ENCODE data around the gene COX19. TPM values are rescaled to one million over a fixed set of nuclear protein-coding genes. Genes with fewer than 3 reads are reported as not detected.

Gene COX19
- total RNA-seq, 1 experiment from 2014 or later = 14.0 TPM

GRCh38 chr7:1009747-1010146 lies 34.4 kb upstream of the COX19 start:
- Histone ChIP-seq H3K4me1 (ENCODE audit: control insufficient read depth in 1 of 2, insufficient read depth in 2 of 2, low read length in 2 of 2) (no peaks in the 10 kb centered on the region), H3K36me3 (ENCODE audit: control insufficient read depth in 1 of 2, insufficient read depth in 2 of 2, low read length in 2 of 2) (no peaks in the 10 kb centered on the region), H2AFZ (ENCODE audit: low read depth, low read length, poor library complexity, severe bottlenecking) (no peak overlapping the region), H3K27ac (ENCODE audit: low read depth, low read length) (peak overlapping the region; percentile 6; the same call in 1 of the 2 replicates), H3K4me3 (replicated peaks in 1 of 2; ENCODE audit: low read depth in 1 of 2, low read length in 2 of 2) (no peak overlapping the region), H3K9ac (ENCODE audit: low read length) (no peak overlapping the region), H3K9me3 (ENCODE audit: control insufficient read depth in 1 of 2, insufficient read depth in 1 of 2, low read depth in 1 of 2, low read length in 2 of 2) (no peaks in the 10 kb centered on the region), H3K9me2 (ENCODE audit: insufficient read depth) (no peaks in the 10 kb centered on the region), H3K79me2 (ENCODE audit: insufficient read depth, low read length) (0 out of 2 replicates have a peak, but pooled peaks cover 5% of the 10 kb centered on the region), H3K27me3 (ENCODE audit: insufficient read depth, low read length) (no peaks in the 10 kb centered on the region), H3K4me2 (ENCODE audit: low read length) (no peak overlapping the region), H4K20me1 (ENCODE audit: insufficient read depth) (no peaks in the 10 kb centered on the region)
- DNase-seq (ENCODE audit: low read depth, low spot score) (no peak), ATAC-seq (no peak)
- TF ChIP-seq ZFX (IDR thresholded peaks at IDR 0.05) (no peak), ATF3 (IDR thresholded peaks at IDR 0.05) (no peak), CEBPB (IDR thresholded peaks at IDR 0.05; ENCODE audit: low read depth) (no peak), EZH2phosphoT487 (IDR thresholded peaks at IDR 0.05; ENCODE audit: borderline replicate concordance) (no peak), TCF7L2 (IDR thresholded peaks at IDR 0.05; ENCODE audit: borderline replicate concordance, extremely low read depth, insufficient read depth, insufficient read length) (no peak), ELF1 (IDR thresholded peaks at IDR 0.05; ENCODE audit: borderline replicate concordance, low read depth) (no peak), YY1 (IDR thresholded peaks at IDR 0.05; ENCODE audit: extremely low read depth, insufficient replicate concordance, low read depth, low read length) (no peak), RAD21 (IDR thresholded peaks at IDR 0.05; ENCODE audit: low read depth) (no peak), MAX (IDR thresholded peaks at IDR 0.05) (no peak), POLR2A (IDR thresholded peaks at IDR 0.05; ENCODE audit: borderline replicate concordance, extremely low read depth, insufficient read depth, insufficient read length) (no peak), JUND (IDR thresholded peaks at IDR 0.05) (no peak), REST (IDR thresholded peaks at IDR 0.05; ENCODE audit: low read depth) (no peak)
- no TSS peak for BruUV-seq (replicated peaks)
- ChIA-PET CTCF (no interaction called here), POLR2A (no interaction called here), RAD21 (ENCODE audit: low non-redundant PET in 1 of 2, low total read pairs in 2 of 2, uncharacterized antibody in 2 of 2, unreplicated experiment in 2 of 2) (no interaction called here)
- intact Hi-C loops (cut with micrococcal nuclease) = no loop called here

All from HCT116 (cell line).